BJ (cell line): Measurements from ENCODE around the gene GZMM. TPM values are rescaled to one million over a fixed set of nuclear protein-coding genes. Genes with fewer than 3 reads are reported as not detected.

Experiments used
- CTCF ChIA-PET: fragments of 350-600 bp; formaldehyde crosslinking; extraction: SDS; loops from one replicate; lab custom pipeline; 2021; ENCODE audit warnings: antibody characterized with exemption, inconsistent platforms; lab: Yijun Ruan, JAX
- POLR2A ChIA-PET: fragments of 300-600 bp; sonication (Branson Sonifier 250); formaldehyde crosslinking; extraction: SDS; loops from one replicate; lab custom pipeline; 2021; ENCODE audit warnings: antibody characterized with exemption; lab: Charles Lee
- DNase-seq: peaks from one replicate; pipeline ENCODE4 v3.0.0-alpha.2; 2011; ENCODE audit warnings: low read depth
- H3K27me3 ChIP-seq: 2 replicates; pipeline ENCODE4 v1.6.0; 2011; ENCODE audit warnings: low read length; ENCODE audit not compliant: control insufficient read depth, insufficient read depth
- H3K36me3 ChIP-seq: 2 replicates; pipeline ENCODE4 v1.5.1; 2011; ENCODE audit warnings: low read length; ENCODE audit not compliant: control insufficient read depth, insufficient read depth
- H3K4me3 ChIP-seq: 2 replicates; pipeline ENCODE4 v1.5.1; 2011; ENCODE audit warnings: low read depth, mild to moderate bottlenecking, control low read depth, low read length
- polyA plus RNA-seq: library from polyadenylated mRNA; depleted of rRNA; stranded (reverse); fragments of >200 nt; gene quantifications from 2 replicates; pipeline ENCODE4 v1.2.3, GENCODE V29; 2011
- TF ChIP-seq, protein P1 (sequence below): IDR thresholded peaks from 2 replicates; pipeline ENCODE4 v1.5.1; 2011; ENCODE audit warnings: low read depth, mild to moderate bottlenecking, control low read depth, inconsistent platforms, low read length, moderate library complexity; ENCODE audit not compliant: insufficient read depth

Gene GZMM
- polyA plus RNA-seq, 1 experiment, result not detected

DNA sequence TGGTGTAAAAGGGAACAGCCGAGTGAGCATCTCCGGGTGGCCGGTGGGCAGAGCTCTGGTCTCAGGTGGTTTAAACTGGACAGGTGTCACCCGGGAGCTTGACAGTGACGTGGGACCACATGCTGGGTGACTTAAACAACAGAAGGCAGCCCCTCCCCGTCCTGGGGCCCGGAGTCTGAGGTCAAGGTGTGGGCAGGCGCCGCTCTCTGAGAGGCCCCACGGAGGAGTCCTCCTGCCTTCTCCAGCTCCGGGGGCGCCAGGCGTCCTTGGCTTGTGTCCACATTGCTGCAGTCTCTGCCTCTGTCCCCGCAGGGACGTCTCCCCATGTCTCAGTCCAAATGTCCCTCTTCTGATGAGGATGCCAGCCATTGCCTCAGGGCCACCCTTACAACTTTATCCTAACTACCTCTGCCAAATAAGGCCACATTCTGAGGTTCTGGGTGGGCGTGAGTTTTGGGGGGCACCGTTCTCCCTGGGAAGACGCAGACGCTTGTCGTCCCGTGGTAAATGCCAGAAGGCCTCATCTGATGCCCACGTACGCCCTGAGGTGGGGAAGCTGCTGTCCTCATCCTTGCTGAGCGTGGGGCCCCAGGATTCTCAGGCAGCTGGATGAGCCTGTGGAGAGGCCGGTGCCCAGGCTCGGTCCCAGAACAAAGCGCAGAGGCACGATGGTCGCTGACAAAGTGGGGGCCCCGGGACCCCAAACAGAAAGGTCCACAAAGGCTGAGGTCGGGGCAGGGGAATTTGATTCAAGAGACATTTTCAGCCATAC, 12.9 kb downstream of the GZMM start:
- CTCF ChIA-PET, result interaction anchor here (0.6 to 2.0 kb wide), 2 partner anchors 24 to 27 kb away, joined by 3 to 7 read pairs; no protein-coding TSS in a partner anchor
- H3K36me3 ChIP-seq, result no peaks in the 10 kb centered on the region
- POLR2A ChIA-PET, result interaction anchor here (0.6 kb wide), 1 partner anchor 243 kb away, joined by 3 read pairs; no protein-coding TSS in a partner anchor

DNA sequence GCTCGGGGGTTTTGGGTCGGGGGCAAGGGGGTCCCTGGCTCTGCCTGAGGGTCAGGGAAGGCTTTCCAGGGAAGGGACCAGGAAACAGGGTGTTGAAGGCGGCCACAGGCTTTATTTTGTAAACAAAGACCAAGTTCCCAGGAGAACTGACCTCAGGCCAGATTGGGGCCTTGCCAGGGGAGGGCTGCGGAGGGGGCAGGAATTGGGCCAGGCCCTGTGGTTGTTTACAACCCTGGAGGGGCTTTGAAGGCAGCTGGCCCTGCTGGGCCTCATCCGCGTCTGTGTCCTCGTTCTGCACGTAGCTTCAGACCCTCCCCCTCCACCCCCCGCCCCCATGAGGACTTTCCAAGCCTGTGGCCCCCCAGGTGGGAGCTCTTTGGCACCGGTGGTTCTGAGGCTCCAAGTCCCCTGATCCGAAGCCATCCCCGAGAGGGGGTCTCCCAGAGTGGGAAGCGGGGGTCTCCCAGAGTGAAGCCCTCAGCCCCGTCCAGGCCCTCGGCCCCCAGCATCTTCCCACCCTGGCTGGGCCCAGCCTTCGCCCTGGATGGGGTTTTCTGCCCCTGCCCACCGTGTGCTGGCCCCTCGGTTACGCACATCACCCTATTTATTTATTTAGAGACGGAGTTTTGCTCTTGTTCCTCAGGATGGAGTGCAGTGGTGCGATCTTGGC, 15.1 kb downstream of the GZMM start:
- CTCF ChIA-PET, result interaction anchor here (1.1 kb wide), 1 partner anchor 26 kb away, joined by 3 read pairs; no protein-coding TSS in a partner anchor
- POLR2A ChIA-PET, result no interaction called here
- DNase-seq, result no peak
- Histone ChIP-seq H3K27me3 (no peaks in the 10 kb centered on the region), H3K4me3 (no peak overlapping the region), H3K36me3 (no peaks in the 10 kb centered on the region)
- TF ChIP-seq, protein P1, sequence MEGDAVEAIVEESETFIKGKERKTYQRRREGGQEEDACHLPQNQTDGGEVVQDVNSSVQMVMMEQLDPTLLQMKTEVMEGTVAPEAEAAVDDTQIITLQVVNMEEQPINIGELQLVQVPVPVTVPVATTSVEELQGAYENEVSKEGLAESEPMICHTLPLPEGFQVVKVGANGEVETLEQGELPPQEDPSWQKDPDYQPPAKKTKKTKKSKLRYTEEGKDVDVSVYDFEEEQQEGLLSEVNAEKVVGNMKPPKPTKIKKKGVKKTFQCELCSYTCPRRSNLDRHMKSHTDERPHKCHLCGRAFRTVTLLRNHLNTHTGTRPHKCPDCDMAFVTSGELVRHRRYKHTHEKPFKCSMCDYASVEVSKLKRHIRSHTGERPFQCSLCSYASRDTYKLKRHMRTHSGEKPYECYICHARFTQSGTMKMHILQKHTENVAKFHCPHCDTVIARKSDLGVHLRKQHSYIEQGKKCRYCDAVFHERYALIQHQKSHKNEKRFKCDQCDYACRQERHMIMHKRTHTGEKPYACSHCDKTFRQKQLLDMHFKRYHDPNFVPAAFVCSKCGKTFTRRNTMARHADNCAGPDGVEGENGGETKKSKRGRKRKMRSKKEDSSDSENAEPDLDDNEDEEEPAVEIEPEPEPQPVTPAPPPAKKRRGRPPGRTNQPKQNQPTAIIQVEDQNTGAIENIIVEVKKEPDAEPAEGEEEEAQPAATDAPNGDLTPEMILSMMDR, result no peak

More for the DNA sequence above, 12.9 kb downstream of the GZMM start:
- TF ChIP-seq, protein P1, result no peak
- Histone ChIP-seq H3K27me3 (no peaks in the 10 kb centered on the region), H3K4me3 (no peak overlapping the region)
- DNase-seq, result no peak

DNA sequence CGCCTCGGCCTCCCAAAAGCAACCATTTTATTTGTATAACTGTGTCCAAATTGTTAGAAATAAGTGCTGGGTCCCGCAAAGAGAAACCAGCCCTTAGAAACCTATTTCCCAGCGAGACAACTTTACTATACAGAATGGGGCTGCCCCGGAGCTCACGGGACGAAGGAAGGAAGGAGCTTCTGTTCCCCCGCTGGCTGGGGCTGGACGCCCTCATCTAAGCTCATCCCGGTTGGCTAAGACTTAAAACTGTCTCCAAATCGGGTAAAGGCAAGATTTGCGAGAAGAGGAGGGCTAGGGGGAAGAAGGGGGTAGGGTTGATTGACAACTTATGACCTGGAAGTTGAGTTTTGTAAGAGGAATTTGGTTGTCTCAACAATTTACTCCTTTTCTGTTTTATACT, 16.3 kb downstream of the GZMM start:
- DNase-seq, result no peak
- Histone ChIP-seq H3K36me3 (no peaks in the 10 kb centered on the region), H3K27me3 (no peaks in the 10 kb centered on the region), H3K4me3 (no peak overlapping the region)
- ChIA-PET POLR2A (no interaction called here), CTCF (interaction anchor here (1.5 kb wide), 1 partner anchor 28 kb away, joined by 3 read pairs; no protein-coding TSS in a partner anchor)
- TF ChIP-seq, protein P1, result no peak

DNA sequence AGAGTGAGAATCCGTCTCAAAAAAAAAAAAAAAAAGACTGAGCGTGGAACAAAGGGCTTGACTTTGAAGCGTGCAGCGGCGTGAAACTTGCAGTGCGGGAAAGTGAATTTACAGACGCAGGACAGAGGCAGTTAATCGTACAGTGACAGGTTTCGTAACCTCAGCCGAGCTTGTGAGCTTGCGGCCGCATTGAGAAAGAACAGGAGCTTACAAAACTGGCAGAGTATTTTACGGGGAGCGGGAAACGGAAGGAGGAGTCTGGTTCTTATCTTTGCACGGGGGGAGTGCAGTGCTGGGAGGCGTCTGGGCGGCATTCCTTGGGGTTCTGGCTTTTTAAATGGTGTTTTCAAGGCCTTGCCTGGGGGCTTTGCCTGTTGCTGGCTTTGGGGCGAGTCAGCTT, 22.6 kb downstream of the GZMM start:
- TF ChIP-seq, protein P1, result no peak
- DNase-seq, result peak; percentile 50
- POLR2A ChIA-PET, result no interaction called here
- H3K27me3 ChIP-seq, result no peaks in the 10 kb centered on the region
- no peak overlapping the region for H3K4me3 ChIP-seq
- CTCF ChIA-PET, result interaction anchor here (0.5 to 1.8 kb wide), 5 partner anchors 11 to 90 kb away, joined by 3 to 9 read pairs (median 4); partner anchors contain the start of gene CDC34
- H3K36me3 ChIP-seq, result no peaks in the 10 kb centered on the region

DNA sequence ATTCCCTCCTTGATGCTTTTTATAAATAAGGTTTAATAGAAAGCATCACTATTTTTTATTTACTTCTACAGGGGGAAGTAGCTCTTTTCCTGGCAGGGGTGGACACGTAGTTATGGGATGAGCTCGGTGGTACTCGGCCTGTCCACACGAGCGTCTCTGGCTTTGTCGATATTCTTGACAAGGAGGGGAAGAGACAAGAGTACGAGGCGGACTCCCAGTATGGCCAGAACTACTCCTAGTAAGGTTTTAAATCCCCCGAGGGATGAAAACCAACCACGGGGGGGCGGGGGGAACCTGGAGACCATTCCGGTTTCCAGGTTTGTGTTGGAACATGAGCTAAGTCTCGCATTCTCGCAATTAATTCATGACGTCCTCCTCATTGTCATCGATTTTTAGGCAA, 23.0 kb downstream of the GZMM start:
- H3K27me3 ChIP-seq, result no peaks in the 10 kb centered on the region
- no peaks in the 10 kb centered on the region for H3K36me3 ChIP-seq
- H3K4me3 ChIP-seq, result no peak overlapping the region
- POLR2A ChIA-PET, result no interaction called here
- CTCF ChIA-PET, result interaction anchor here (0.5 to 1.8 kb wide), 5 partner anchors 11 to 90 kb away, joined by 3 to 9 read pairs (median 4); partner anchors contain the start of gene CDC34
- TF ChIP-seq, protein P1, result no peak
- DNase-seq, result no peak
